NCI-H1694 treated with DMSO at 0.1 percent for 48 hours (cell line): Measurements from ENCODE around the gene MISFA.
"Not testable (repeated sequence)": the region's sequence is repeated elsewhere in the genome, so short reads cannot be mapped to it uniquely, and the experiment has no call there.

Experiments used
- DNase-seq: peaks from one replicate; lab custom pipeline; 2025; lab: John Stamatoyannopoulos, UW

MISFA gene

DNA sequence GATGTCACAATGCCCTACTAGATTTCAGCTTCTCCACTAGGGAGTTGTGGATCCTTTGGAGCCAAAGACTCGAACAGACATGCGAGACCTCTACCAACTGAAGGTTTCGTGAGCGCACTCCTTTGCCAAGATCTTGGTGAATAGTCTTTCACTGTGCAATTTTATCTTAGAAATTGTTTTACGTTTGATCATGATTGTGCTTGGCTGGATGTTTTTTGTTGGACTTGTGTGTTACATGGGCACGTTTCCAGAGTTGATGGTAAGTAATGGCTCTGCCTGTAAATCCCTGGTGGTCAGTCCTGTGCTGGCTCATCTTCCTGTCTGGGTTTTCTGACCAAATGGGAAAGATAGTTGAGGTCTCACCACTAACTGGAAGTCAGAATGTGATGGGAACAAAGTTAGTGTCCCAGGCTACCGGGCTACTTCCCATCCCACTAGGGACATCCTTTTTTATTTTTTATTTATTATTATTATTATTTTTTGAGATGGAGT is at the start of gene MISFA:
Gene MISFA (plus strand): TSS at position 51 of the 492 bp plus-strand sequence. CDS start 140 bp downstream, at position 191.
- DNase-seq: no peak

DNA sequence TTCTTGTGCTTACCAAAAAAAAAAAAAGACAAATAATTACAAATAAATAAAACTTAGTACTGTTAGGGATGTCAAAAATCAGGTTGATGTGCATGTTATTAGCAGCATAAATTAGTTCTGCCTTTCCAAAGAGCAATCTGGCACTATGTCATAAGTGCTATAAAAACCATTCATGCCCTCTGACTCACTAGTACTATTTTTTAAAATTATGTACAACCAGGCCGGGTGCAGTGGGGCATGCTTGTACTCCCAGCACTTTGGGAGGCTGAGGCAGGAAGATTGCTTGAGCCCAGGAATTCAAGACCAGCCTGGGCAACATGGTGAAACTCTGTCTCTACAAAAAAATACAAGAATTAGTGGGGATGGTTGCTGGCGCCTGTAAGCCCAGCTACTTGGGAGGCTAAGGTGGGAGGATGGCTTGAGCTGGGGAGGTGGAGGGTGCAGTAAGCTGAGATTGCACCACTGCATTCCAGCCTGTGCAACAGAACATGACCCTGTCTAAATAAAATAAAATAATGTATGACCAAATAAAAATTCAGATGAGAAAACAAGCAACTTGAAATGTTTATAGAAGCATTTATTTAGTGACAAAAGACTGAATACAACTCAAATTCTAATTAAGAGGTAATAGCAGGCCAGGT is 36.4 kb upstream of the MISFA start:
- no peak for DNase-seq

DNA sequence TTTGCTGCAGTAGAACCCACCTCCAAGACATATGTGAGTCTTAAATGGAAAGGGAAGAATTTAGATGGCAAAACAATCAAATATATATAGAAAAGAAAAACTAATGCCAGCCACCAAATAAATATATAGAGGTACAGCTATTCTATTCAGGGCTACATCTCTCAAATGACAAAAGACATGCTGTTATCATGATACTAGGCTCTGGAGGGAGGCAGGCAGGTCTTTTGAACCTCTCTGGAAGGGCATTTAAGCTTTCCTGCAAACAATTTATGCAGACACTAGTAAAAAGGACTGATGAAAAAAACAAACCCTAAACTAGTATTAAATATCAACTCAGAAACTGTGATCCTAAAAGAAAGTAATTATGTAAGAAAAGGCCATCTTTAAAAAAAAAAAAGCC is 35.4 kb upstream of the MISFA start:
- no peak for DNase-seq

DNA sequence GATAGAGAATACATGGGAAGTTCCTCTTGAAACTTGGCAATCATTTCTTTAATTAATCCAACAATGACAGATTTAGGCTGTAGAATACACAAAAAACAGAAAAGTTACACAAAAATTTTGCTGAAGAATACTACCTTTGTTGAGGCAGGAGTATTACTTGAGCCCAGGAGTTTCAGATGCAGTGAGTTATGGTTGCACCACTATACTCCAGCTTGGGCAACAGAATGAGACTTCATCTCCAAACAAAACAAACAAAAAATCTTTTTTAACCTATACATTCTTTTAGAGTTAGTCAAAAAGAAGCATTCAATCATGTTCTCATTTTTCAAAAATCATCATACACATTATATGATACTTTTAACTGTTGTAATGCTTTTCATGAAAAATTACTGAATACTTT is 33.2 kb upstream of the MISFA start:
- no peak for DNase-seq

DNA sequence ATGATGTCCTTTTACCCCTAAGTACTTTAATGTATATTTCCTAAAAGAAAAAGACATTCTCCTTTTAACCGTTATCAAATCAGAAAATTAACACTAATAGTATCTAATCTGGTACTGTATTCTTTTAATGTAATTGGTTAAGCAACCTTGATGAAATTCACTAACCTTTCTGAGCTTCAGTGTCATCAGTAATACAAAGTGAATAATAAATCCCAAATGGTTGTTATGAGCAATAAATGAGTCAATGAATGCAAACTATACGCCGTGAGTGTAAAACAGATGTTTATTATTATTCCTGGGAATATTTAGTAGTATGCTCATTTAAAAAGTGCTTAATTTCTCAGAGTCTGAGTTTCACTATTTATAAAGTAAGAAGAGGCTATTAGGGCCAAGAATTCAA is 32.5 kb upstream of the MISFA start:
- DNase-seq: no peak

DNA sequence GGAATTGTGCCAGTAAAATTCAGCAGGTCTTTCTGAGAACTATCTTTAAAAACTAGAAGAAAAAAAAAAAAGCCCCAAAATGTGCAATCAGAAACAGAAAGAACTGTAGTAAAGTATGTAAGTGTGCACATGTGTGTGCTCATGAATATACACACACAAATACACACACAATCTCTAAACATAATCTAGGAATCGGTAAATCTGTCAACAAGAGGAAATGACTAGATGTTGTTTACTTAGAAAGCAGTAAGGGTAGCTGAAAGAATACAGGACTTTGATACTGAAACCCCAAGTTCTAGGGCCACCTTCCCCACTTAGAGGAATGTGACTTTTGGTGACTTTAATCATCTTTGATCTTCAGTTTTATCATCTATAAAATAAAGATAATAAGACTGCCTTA is 24.2 kb upstream of the MISFA start:
- no peak for DNase-seq

DNA sequence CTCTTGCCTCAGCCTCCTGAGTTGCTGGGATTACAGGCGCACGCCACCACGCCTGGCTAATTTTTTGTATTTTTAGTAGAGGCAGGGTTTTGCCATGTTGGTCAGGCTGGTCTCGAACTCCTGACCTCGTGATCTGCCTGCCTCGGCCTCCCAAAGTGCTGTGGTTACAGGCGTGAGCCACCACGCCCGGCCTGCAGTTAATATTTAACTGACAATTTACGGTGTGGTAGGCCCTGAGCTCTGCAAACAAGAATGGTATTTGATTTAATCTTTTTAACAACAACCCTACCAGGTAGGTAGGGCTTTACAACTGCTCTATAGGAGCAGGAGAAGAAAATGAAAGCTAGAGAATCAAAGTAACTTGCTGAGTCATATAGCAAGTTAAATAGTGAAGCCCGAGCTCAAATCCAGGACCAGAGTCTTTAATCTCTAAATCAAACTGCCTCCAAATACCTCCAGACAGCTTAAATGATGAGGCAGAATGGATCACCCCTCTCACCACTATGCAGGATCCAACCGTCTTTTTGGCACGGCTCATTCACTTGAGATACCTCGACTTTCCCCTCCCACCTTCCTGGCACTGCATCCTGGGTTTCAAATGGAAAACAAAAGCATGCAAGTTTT is 20.5 kb upstream of the MISFA start:
- no peak for DNase-seq

DNA sequence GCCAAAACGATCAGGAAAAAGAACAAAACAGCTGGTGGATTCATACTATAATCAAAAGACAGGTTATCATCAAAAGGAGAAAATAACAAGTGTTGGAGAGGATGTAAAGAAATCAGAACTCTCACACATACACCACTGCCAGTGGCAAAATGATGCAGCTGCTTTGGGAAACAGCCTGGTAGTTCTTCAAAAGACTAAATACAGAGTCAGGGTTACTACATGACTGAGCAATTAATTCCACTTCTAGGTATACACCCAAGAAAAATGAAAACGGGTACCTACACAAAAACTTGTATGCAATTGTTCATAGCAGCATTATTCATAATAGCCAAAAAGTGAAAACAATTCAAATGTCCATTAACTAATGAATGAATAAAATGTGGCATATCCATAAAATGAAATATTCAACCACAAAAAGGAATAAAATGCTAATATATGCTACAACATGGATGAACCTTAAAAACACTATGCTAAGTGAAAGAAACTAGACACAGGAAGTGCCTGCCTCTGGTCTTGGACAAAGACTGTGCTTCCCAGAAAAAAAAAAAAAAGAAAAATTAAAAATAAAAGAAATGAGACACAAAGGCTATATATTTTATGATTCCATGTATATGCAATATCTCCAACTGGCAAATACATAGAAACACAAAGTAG is 19.3 kb upstream of the MISFA start:
- no peak for DNase-seq

DNA sequence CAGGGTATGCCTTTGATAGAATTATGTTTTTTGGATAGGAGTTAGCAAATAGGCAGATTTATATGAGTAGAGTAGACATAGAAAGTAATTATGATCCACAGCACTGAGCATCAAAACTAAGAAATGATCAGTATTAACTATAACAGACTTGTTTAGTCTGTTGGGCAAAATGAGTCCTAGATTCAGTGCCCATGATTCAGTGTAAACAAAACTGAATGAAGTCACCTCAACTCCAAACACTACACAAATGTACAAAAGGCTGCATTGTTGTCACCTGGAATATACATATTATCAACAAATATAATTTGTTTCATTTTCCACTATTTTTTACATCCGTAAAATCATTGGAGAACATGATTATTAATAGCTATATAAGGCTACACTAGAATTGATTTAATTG is 17.8 kb upstream of the MISFA start:
- DNase-seq: no peak

DNA sequence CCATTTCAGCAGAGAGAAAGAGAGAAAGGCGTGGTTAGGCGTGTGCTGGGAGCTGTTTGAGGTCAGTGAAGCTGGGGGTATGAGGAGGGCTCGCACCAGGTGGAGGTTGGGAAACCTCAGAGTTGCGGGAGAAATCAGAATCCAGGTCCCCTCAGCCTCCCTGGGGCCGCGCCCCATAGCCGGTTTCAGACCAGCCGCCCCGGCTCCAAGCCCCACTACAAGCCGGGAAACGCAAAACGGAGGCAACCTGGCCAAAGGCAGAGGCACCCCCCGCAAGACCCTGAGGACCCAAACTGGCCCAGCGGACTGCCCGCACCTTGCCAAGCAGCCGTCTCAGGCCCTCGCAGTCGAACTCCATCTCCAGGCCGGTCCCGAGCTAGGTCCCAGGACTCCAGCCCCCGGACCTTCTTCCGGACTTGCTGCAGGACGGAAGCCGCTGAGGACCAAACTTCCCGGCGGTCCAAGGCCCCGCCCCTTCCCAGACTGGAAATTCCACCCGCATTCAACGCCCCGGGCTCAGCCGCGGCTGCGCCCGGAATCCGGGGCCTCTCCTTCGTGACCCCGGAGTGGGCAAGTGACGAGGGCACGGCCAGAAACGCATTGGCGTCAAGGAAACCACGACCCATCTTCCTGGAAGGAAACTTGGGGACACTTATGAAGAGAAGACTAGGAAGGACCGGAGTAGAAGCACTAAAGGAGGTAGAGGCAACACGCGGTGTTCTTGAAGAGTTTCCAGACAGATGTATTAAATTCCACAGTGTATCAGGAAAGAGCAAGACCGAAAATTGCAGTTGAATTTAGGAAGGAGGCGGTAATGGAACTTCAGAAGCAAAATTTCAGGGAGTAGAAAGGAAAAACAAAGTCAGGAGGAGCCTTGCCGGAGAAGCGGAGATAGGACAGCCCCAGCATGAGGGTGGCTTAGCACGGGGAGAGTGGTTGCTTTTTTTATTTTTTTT is 11.0 kb upstream of the MISFA start, which contains the start of gene UEVLD:
Gene UEVLD (minus strand): TSS at position 438 of the 956 bp plus-strand sequence. CDS start 80 bp downstream, at position 358.
- peak; percentile 7 for DNase-seq

DNA sequence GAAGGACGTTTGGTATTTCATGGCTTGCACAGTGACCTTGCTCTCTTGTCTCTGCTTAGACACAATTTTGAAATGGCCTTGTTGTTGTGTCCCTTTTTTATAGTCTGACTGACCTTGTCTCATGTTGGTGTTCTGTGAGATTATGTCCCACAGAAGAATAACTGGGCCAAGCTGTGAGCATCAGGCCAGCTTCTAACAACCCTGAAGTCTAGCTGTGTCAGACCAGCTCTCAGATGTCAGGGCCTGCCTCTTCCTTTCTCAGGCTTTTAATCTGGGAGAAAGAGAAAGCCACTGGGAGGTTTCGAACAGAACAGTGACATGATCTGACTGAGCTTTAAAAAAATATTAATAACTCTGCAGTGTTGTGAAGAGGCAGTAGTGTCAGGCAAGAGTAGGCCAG is 9.0 kb upstream of the MISFA start:
- DNase-seq: no peak

DNA sequence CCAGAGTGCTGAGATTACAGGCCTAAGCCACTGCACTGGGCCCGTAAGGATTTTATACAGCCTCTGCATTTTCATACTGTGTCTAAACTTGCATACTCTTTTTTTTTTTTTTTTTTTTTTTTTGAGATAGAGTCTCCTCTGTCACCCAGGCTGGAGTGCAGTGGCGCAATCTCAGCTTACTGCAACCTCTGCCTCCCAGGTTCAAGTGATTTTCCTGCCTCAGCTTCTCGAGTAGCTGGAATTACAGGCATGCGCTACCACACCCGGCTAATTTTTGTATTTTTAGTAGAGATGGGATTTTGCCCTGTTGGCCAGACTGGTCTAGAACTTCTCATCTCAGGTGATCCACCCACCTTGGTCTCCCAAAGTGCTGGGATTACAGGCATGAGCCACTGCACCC is 5.5 kb upstream of the MISFA start:
- DNase-seq: not testable (repeated sequence)

DNA sequence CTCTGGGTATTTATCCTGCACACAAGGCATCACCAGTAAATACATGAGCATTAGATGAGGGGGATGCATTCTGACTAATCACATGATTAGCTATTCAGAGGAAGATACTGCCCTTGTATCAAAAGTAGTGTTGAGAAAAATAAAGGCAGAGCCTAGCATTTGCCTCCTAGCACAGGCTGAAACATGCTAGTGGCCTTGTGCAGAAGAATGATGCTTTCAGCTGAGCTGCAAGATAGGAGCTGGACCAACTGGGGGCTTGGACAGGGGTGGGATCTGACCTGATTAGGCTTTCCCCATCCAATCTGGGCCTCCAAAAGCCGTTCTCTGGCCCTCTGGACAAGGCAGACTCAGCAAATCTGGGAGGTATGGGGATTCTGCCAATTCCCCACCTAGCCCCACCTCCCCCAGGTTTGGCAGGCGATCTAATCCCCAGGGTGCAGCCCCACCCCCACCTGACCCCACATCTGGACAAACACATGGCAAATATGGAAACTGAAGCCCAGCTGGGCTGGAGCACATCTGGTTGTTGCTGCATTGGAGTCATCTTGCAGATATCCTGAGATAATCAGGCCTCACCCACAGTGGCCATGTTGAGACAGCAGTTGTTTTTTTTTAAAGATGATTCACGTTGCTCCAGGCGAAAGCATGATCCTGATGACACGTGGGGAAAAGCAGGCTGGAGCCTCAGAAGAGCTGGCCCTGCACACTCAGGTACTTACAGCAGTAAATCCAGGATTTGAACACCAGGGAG is 4.4 kb upstream of the MISFA start:
- no peak for DNase-seq

DNA sequence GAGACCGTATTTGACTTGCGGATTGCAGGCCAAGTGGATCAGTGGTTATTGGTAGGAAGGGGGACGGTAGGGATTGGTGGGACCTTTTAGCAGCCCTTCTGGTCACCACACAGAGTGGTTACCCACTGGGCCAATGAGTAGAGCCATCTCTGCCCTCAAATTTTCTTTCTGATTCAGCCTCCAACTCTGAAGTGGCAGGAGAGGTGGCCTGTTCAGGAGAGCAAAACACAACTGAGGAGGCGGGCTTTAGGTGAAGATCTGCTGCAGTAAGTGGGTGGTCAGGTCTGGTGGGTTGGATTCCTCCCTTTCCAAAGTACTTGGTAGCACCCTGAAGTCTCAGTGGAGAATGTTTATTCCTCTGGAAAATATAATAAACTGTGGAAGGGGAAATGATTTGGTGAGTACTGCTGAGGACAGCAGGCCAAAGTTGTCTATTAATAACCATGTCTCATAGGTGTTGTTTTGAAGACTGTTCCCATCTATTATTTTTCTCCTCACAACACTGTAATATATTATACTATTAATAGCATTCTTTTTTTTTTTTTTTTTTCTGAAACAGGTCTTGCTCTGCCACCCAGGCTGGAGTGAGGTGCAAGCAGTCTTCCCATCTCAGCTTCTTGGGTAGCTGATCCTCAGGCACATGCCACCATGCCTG is 1.5 kb downstream of the MISFA start:
- no peak for DNase-seq

DNA sequence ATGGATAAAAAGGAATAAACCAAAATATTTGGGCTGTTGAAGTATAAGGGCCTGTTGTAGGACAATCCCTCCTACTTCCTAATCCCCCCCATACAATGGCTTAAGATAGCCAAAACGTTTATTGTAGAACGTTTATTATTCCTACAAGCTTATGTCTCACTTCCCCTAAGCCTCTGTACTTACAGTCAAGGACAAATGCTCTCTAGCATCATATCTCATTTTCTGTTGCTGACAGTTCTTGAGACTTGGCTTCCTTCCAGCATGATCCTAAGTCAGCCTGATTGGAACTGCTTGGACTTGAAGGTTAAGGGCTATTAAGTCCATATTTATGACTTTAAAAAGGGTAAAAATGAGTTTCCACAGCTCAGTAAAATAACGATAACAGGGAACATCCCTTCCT is 8.8 kb downstream of the MISFA start:
- no peak for DNase-seq

DNA sequence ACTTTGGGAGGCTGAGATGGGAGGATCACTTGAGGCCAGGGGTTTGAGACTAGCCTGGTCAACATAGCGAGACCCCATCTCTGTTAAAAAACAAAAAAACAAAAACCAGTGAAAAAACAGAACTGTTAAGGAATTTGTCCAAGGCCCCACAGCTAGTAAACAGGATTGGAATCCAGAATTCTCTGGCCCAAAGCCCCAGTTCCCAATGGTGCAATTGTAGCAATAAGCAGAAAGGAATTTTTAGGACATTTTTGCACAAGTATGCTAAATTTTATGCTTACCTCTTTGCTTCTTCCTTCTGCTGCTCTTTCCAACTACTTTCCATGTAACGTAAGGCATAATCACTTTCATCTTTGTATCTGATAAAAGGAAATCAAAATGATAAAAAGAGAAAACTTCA is 11.6 kb downstream of the MISFA start:
- no peak for DNase-seq

DNA sequence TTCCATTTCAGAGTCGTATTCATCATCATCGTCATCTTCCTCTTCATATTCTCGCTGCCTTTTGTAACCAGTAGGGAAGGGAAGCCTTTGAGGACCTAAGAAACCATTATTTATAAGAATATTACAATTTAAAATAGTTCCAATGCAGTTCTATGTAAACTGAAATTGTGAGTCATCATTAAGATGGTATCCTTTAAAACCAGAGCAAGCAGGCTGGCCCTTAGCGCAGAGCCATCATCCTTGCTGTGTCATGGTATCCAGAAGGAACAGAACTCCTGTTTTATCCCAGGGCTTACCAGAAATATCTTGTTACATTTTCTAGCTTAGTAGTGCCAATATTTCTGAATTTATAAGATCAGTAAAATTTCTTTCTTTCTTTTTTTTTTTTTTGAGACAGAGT is 12.8 kb downstream of the MISFA start:
- no peak for DNase-seq

DNA sequence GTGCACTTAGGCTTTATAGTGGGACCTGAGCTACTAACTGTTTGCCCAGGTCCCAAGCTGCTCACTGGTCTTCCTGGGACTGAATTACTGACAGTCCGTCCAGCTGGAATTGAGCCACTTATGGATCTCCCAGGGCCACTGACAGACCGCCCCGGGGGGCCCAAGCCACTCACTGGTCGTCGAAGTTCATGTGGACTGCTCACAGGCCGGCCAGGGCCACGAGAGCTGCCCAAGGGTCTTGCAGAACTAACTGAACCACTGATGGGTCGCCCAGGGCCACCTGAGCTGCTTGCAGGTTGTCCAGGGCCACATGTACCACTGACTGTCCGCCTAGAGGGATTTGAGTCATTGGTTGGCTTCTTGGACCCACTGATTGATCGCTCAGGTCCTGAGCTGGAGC is 15.1 kb downstream of the MISFA start:
- DNase-seq: no peak

DNA sequence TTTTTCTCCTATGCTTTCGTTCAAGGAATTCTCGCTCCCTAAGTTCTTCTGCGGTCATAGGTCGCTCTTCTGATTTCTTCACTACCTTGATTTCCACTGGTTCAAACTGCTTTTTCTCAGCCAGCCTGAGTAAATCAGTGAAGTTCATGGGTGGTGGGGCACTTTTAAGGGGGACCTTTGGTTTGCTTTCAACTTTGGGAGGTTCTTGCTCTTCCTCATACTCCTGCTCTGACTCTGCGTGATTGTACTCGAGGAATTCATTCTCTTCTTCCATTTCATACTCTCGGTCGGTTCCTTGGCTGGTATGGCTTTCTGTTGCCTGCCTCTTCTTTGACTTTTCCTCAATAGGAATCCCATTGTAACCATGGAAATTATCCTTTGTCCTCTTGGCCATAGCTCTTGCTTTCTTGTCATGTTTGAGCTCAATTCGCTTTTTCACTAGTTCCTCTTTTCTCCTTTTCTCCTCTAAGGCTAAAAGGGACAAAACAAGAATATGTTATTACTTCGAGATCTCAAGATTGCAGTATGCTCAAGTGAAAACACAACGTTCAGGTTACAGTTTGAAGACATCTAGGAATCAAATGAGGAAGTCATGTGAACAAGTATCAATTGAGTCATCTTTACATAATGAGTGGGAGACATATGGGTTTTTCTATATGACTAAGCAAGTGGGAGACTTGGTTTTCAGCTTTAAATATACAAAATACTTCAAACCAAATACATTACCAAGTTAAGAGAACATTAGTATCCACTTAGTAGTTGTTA is 16.2 kb downstream of the MISFA start:
- DNase-seq: no peak

DNA sequence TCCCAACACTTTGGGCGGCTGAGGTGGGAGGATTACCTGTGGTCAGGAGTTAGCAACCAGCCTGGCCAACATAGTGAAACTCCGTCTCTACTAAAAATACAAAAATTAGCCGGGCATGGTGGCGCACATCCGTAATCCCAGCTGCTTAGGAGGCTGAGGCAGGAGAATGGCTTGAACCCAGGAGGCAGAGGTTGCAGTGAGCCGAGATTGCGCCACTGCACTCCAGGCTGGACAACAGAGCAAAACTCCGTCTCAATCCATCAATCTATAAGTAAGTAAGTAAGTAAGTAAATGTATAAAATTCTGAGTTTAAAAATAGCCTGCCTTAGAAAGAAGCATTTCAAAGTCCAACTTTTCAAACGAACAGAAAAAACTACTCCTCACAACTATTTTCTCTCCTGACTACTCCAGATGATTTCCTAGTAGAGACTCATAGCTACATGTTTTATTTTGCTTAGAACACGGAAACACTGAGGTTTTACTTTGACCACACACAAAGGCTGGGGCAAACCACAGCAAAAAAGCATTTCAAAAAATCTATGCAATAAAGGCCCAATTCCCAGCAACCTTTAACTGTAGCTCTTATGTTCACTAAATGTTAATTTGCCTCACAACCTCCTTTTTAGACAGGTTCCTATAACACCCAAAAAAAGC is 18.2 kb downstream of the MISFA start:
- no peak for DNase-seq
